ENCODE results near the gene IKZF2.

IKZF2 gene

DNA sequence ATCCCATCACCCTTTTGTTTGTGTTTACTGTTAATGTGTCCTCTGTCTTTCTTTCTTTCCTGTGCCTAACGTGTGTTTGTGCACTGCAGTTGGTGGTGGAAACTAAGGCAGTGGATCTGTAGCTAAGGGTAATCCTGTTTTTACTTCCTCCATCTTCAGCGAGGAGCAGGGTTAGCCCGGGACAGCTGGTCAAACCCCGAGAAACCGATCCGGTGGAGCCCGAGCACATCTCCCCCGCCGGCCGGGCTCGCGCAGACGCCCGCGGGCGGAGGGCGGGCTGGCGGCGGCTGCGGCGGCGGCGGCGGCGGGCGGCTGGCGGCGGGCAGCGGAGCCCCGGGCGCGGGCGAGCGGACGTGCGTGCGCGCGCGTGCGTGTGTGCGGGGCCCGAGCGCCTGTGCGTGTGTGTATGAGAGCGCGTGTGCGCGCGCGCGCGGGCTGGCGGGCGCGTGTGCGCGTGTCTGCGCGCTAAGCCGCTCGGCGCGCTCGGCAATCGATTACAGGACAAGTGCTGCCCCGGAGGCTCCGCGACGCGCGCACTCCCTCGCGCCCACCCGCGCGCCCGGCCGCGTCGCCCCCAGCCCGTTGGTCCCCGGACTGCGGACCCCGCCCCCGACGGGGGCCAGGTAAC is at the start of gene IKZF2:
Gene IKZF2, minus strand, starts transcription at position 176 of the 628 bp plus-strand sequence. CDS start 2,983 bp downstream, outside the sequence.
- DNase-seq, result peak; percentile 66

GRCh38 chr2:213199871-213200270 is 48.5 kb upstream of the IKZF2 start:
- no peak for DNase-seq

DNA sequence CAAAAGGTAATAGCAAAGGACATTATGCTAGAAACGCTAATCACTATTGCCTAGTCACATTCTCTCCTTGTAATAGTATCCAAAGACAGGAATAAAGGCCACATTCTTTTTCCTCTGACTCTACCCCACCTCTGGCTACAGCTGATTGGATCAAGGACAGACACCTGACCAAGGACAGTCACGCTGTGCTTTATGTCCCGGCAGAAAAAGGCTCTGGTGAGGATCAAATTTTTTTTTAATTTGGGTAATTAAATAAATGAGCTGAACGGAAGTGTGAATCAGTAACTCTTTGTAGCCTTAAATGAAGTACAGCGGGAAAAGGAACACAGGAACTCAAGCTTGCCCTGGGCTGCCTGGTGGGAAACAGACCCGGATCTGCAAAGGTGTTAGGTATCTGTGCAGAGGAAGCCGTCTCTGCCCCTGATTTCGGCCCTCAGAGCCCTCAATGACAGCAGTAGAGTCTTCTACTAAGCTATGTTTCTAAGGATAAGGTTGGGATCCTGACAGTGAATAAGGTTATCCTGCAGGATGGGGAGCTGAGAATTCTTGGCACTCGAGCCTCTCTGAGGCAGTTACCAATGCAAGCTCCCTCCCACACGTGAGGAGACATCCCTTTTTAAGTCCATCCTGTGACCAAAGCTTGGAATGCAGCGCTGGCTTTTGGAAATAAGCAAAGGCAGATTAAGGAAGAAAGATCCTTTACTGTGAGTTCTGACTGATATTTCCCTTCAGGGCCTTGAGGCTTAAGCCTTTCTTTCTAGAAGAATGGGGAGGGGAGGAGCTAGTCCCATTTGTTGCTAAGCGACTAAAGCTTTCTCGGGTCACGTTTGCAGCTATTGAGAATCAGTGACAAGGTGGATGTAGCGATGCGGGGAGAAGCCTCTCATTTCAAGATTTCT is 37.8 kb upstream of the IKZF2 start:
- no peak for DNase-seq

GRCh38 chr2:213188533-213188867 is 37.1 kb upstream of the IKZF2 start:
- DNase-seq, result no peak

- DNase-seq, result no peak
These were observed 36.6 kb upstream of the IKZF2 start for GRCh38 chr2:213187833-213188532.

GRCh38 chr2:213187386-213187785 is 36.0 kb upstream of the IKZF2 start:
- no peak for DNase-seq

- no peak for DNase-seq
These were observed 33.9 kb upstream of the IKZF2 start for GRCh38 chr2:213185147-213185822.

DNA sequence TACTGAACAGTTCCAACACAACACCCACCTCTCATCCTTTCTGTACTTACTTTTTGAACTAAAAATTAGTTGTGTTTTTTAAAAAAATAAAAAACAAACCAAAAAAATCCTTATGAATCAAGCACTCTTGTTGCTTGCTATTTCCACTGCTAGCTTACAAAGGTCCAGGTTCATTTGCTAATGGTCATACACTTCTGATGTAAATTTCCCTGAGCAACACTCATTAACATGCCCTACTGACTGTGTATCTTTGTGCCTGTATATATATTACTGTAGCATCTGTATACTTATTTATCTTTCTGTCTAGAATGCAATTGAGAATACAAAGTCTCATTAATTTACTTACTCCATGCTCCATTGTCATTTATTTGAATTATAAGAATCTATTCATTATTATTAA is 30.3 kb upstream of the IKZF2 start:
- no peak for DNase-seq

DNA sequence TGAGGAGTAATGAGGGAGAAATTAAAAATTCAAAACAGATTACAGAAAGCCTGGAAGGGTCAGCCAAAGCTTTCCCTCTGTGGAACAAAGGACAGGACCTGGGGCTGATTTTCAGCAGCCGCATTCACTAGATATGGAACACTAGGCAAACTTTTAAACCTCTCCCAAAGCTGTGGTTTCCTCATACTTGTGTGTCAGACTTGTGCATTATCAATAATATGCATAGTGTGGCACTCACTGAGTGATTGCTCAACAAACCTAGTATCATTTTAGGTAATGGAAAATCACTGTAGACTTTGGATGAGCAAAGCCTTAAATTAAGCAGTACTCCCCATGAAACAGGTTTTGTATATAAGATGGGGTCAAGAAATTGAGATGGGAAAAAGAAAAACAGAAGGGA is 26.3 kb upstream of the IKZF2 start:
- no peak for DNase-seq

- no peak for DNase-seq
These were observed 24.3 kb upstream of the IKZF2 start for GRCh38 chr2:213175673-213176247.

GRCh38 chr2:213172641-213173040 is 21.2 kb upstream of the IKZF2 start:
- DNase-seq, result no peak

DNA sequence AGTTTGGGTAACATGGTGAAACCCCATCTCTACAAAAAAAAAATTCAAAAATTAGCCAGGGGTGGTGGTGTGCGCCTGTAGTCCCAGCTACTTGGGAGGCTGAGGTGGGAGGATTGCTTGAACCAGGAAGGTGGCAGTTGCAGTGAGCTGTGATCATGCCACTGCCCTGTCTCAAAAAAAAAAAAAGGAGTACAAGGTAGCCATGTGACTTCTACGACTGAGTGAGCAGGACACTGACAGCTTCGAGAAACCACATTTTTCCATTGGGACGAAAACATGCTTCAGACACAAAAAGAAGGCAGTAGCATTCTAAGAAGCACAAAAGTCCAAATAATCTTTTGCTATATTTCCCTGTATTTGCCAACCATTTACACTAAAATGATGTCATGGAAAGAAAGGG is 19.7 kb upstream of the IKZF2 start:
- no peak for DNase-seq

DNA sequence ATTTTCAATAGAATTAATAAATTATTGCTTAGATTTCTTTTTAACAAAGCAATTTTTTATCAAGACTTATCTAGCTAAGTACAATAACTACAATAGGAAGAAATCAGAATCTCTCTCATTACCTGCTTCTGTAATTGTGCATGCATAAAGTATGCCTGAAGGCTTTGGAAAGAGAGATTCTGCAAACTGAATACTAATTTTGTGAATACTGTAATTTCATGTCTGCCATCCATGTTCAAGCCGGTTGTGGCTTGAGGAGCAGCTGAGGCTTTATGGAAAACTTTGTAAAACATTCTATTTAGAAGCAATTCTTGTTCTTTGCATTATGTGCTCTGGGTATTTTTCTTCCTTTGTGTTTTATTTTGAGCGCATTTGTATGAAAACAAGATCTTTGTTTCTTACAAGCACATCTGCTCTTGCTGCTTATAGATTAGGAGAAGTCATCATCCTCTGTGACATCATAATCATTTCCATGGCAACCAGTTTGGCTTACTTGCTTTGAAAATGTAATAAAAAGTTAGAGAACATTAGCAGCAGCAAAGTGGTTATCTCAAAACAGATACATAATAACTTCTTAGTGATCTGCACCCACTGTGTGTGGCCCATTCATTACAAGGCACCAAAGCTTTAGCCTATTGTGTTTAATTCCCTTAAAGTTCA is 16.0 kb upstream of the IKZF2 start:
- no peak for DNase-seq

GRCh38 chr2:213166109-213166508 is 14.7 kb upstream of the IKZF2 start:
- DNase-seq, result no peak

- no peak for DNase-seq
These were observed 12.9 kb upstream of the IKZF2 start for GRCh38 chr2:213164263-213164662.

- DNase-seq, result no peak
These were observed 11.2 kb upstream of the IKZF2 start for GRCh38 chr2:213162516-213163118.

DNA sequence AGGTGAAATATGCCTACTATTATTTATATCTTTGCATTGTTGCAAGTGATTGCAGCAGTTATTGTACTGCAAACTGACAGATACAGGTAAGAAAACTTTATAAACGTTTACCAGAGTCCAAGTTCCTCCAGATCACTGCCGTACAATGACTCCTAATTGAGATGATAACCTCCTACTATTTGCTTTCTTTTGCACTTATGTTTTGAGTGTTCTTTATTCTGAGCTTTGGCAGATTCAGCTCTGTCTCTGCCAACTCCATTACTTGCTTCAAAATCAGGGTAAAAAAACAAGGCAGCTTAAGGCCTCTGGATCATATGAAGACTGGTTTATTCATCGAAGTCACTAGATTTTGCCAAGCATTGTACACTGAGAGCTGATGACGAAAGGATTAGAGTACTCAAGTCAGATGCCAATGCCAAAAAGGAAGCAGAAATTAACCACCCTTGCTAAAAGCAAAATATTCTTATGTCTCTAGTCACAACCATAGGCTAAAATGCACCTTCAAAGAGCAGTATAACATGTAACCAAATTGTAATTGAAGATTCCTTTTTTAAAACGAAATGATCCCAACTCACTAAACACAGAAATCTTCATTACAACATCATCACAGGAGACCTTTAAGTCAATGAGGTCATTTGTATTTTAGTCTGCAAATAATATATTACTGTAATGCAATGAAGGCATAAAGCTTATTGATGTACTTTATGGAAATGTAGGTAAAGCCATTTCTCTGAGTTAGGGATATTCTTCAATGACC is 10.5 kb upstream of the IKZF2 start:
- no peak for DNase-seq

GRCh38 chr2:213159768-213160167 is 8.4 kb upstream of the IKZF2 start:
- no peak for DNase-seq

GRCh38 chr2:213157242-213157641 is 5.8 kb upstream of the IKZF2 start:
- peak; percentile 28 for DNase-seq

- DNase-seq, result no peak
These were observed 5.3 kb upstream of the IKZF2 start for GRCh38 chr2:213156717-213157116.

DNA sequence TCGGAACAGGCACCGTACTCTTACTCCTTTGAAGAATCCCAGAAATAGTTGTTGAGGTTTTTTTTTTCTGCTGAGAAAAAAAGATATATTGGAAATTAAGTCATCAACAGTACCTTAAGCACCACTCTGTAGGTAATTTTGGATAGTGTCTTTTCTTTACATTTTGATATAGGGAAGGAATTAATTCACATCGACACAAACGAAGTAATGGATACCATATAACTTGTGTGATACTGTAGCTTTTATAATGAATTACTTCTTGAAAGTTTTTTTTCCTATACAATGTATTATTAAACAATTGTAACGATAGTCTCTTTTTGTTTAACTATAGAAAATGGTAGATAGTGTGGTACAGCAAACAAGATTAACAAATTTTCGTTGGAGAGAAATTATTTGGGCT is 1.5 kb upstream of the IKZF2 start:
- DNase-seq, result no peak

Measured in CD4-positive, alpha-beta T cell treated with Interleukin-4 for 4 hours (primary cell).